Stimulated activated CD4-positive, alpha-beta T cell treated with anti-CD3 and anti-CD28 coated beads, Interleukin-12 subunit alpha, Interleukin-12 subunit beta, amount 100 ng/mL, for 24 hours (primary cell): Measurements from ENCODE around the gene PPP1CA.
A peak's percentile ranks its signal among the peaks of the same experiment; 100 is the strongest.

Source experiments
- DNase-seq, 2 experiments: peaks; one replicate each; pipeline ENCODE4 v3.0.0-alpha.2; 2020; ENCODE audit warnings: low read depth in 2 of 2

The PPP1CA gene

GRCh38 chr11:67352546-67353316 lies 48.9 kb downstream of the PPP1CA start:
- no peak for DNase-seq

- DNase-seq = peak; percentile 37 to 48
Observed at GRCh38 chr11:67351275-67352005, 50.2 kb downstream of the PPP1CA start.

- no peak for DNase-seq
Observed at GRCh38 chr11:67349928-67350465, 51.7 kb downstream of the PPP1CA start.

GRCh38 chr11:67349457-67349856 lies 52.2 kb downstream of the PPP1CA start:
- no peak for DNase-seq

GRCh38 chr11:67349036-67349435 lies 52.6 kb downstream of the PPP1CA start:
- no peak for DNase-seq
